ENCODE data around the gene MBP. TPM values are rescaled to one million over a fixed set of nuclear protein-coding genes. Genes with fewer than 3 reads are reported as not detected.

MBP gene
- total RNA-seq, 1 experiment from 2014 or later, result 88.8 TPM

DNA sequence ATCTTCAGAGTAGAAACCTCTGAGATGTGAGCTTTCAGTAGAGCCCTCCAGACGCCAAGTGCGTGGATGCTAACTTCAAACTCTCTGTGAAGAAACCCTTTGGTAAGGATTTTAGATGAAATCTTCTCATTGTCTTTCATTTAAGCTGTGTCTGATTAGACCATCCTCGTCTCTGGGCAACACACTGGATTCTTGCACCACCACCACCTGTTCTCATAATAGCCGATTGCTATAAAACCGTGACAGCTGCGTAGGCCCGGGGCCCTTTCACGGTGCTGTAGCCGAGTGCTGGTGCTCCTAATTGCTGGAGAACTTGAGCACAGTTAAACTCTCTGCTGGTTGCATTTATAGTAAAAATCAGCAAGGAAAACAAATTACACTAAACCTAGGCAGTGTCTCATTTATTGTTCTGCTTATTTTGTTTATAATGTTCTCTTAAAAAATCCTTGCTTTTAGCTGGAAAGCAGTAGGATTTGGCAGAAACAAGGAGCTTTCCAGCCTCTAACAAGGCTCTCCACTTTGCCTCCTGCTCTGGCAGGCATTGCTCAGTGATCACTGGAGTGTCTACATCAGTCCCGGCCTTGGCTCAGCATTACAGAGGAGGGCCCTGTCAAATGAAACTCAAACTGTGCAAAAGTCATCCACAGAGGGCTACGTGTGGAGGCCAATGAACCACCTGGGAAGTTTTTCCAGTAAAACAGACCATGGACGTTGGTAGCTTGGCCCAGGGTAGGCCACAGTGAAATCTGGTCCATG, 40.9 kb upstream of the MBP start:
- intact Hi-C loops (cut with micrococcal nuclease; ENCODE audit: unreplicated experiment) (no loop called here), in situ Hi-C loops (cut with HindIII; ENCODE audit: low pct_unique_long_range_greater_than_20kb, low sequenced_read_pairs) (no loop called here)
- ChIA-PET POLR2A (no interaction called here), CTCF (interaction anchor here (0.6 kb wide), 1 partner anchor 93 kb away, joined by 3 read pairs; no protein-coding TSS in a partner anchor)
- no peak for TF ChIP-seq SIN3A (IDR thresholded peaks at IDR 0.05; ENCODE audit: borderline replicate concordance, insufficient read depth, low read depth, low read length)
- TF ChIP-seq TCF7L2 (IDR thresholded peaks at IDR 0.05; ENCODE audit: low read depth, low read length), result no peak
- TF ChIP-seq POLR2AphosphoS5 (IDR thresholded peaks at IDR 0.05; ENCODE audit: low read depth, low read length), result no peak
- TF ChIP-seq, protein P1, sequence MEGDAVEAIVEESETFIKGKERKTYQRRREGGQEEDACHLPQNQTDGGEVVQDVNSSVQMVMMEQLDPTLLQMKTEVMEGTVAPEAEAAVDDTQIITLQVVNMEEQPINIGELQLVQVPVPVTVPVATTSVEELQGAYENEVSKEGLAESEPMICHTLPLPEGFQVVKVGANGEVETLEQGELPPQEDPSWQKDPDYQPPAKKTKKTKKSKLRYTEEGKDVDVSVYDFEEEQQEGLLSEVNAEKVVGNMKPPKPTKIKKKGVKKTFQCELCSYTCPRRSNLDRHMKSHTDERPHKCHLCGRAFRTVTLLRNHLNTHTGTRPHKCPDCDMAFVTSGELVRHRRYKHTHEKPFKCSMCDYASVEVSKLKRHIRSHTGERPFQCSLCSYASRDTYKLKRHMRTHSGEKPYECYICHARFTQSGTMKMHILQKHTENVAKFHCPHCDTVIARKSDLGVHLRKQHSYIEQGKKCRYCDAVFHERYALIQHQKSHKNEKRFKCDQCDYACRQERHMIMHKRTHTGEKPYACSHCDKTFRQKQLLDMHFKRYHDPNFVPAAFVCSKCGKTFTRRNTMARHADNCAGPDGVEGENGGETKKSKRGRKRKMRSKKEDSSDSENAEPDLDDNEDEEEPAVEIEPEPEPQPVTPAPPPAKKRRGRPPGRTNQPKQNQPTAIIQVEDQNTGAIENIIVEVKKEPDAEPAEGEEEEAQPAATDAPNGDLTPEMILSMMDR (IDR thresholded peaks at IDR 0.05), result no peak
- TF ChIP-seq, protein P2, sequence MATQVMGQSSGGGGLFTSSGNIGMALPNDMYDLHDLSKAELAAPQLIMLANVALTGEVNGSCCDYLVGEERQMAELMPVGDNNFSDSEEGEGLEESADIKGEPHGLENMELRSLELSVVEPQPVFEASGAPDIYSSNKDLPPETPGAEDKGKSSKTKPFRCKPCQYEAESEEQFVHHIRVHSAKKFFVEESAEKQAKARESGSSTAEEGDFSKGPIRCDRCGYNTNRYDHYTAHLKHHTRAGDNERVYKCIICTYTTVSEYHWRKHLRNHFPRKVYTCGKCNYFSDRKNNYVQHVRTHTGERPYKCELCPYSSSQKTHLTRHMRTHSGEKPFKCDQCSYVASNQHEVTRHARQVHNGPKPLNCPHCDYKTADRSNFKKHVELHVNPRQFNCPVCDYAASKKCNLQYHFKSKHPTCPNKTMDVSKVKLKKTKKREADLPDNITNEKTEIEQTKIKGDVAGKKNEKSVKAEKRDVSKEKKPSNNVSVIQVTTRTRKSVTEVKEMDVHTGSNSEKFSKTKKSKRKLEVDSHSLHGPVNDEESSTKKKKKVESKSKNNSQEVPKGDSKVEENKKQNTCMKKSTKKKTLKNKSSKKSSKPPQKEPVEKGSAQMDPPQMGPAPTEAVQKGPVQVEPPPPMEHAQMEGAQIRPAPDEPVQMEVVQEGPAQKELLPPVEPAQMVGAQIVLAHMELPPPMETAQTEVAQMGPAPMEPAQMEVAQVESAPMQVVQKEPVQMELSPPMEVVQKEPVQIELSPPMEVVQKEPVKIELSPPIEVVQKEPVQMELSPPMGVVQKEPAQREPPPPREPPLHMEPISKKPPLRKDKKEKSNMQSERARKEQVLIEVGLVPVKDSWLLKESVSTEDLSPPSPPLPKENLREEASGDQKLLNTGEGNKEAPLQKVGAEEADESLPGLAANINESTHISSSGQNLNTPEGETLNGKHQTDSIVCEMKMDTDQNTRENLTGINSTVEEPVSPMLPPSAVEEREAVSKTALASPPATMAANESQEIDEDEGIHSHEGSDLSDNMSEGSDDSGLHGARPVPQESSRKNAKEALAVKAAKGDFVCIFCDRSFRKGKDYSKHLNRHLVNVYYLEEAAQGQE (IDR thresholded peaks at IDR 0.05; ENCODE audit: insufficient read depth in 1 of 2, low read depth in 2 of 2, low read length in 1 of 2), result no peak
- Histone ChIP-seq H3K4me3 (ENCODE audit: low read depth in 2 of 2, low read length in 2 of 2) (no peak overlapping the region), H3K4me1 (ENCODE audit: control insufficient read depth, insufficient read depth, low read length) (no peaks in the 10 kb centered on the region), H3K27me3 (ENCODE audit: control insufficient read depth, insufficient read depth, low read length) (no peaks in the 10 kb centered on the region), H3K9me3 (ENCODE audit: control insufficient read depth, insufficient read depth, low read depth, low read length) (no peaks in the 10 kb centered on the region), H3K27ac (ENCODE audit: low read length) (no peak overlapping the region), H3K36me3 (ENCODE audit: control insufficient read depth, insufficient read depth, low read length) (no peaks in the 10 kb centered on the region)
- ATAC-seq (no peak), DNase-seq (ENCODE audit: low read depth, low spot score) (no peak)
- no TSS peak for BruUV-seq (replicated peaks)

DNA sequence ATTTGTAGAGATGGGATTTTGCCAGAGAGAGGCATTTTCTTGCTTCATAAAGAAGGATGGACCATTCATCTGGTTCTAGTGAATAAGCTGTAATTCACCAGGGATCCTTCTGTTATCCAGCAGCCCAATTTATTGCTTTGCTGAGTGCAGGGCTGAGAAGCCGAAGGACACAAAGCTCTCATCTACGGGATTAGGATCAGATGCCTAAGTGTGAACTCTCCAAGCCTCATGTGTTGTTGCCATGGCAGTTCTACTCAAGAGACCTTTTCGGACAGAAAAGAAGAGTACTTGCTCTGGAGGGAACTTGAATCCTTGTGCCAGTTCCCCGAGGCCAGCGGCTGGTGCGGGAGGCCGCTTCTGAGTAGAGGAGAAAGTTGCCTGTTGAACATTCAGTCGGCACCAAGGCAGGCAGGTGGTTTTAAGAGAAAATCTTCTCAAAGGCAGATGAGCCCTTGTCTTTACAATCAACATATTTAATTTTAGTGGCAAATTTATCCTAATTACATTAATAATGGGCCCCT, 38.4 kb upstream of the MBP start:
- BruUV-seq (replicated peaks), result no TSS peak
- ATAC-seq, result no peak
- no peak overlapping the region for H3K27ac ChIP-seq (ENCODE audit: low read length)
- H3K36me3 ChIP-seq (ENCODE audit: control insufficient read depth, insufficient read depth, low read length), result no peaks in the 10 kb centered on the region
- DNase-seq (ENCODE audit: low read depth, low spot score), result no peak
- H3K9me3 ChIP-seq (ENCODE audit: control insufficient read depth, insufficient read depth, low read depth, low read length), result no peaks in the 10 kb centered on the region
- no peaks in the 10 kb centered on the region for H3K27me3 ChIP-seq (ENCODE audit: control insufficient read depth, insufficient read depth, low read length)
- TF ChIP-seq, protein P1 (IDR thresholded peaks at IDR 0.05), result no peak
- TF ChIP-seq, protein P2 (IDR thresholded peaks at IDR 0.05; ENCODE audit: insufficient read depth in 1 of 2, low read depth in 2 of 2, low read length in 1 of 2), result no peak
- TF ChIP-seq TCF7L2 (IDR thresholded peaks at IDR 0.05; ENCODE audit: low read depth, low read length) (no peak), SIN3A (IDR thresholded peaks at IDR 0.05; ENCODE audit: borderline replicate concordance, insufficient read depth, low read depth, low read length) (no peak), POLR2AphosphoS5 (IDR thresholded peaks at IDR 0.05; ENCODE audit: low read depth, low read length) (no peak)
- H3K4me1 ChIP-seq (ENCODE audit: control insufficient read depth, insufficient read depth, low read length), result no peaks in the 10 kb centered on the region
- CTCF ChIA-PET, result interaction anchor here (0.5 kb wide), 1 partner anchor 29 kb away, joined by 4 read pairs; no protein-coding TSS in a partner anchor
- H3K4me3 ChIP-seq (ENCODE audit: low read depth in 2 of 2, low read length in 2 of 2), result no peak overlapping the region
- intact Hi-C loops (cut with micrococcal nuclease; ENCODE audit: unreplicated experiment) (no loop called here), in situ Hi-C loops (cut with HindIII; ENCODE audit: low pct_unique_long_range_greater_than_20kb, low sequenced_read_pairs) (no loop called here)
- POLR2A ChIA-PET, result no interaction called here
